GM18858 (cell line): ENCODE data around the gene USP17L18.
"Not testable (repeated sequence)": the region's sequence is repeated elsewhere in the genome, so short reads cannot be mapped to it uniquely, and the experiment has no call there.

Experiments used
- ATAC-seq: cut with Tn5 transposase; IDR thresholded peaks from one replicate; pipeline ENCODE4 v1.9.1; 2021; ENCODE audit not compliant: unreplicated experiment

USP17L18 gene

GRCh38 chr4:9247953-9248680 lies at the start of gene USP17L18:
TSS of gene USP17L18 (plus strand) at chr4:9248630. CDS start at chr4:9248630, 0 bp downstream.
- ATAC-seq = not testable (repeated sequence)

- not testable (repeated sequence) for ATAC-seq
Measured at GRCh38 chr4:9210357-9210756, 38.1 kb upstream of the USP17L18 start, which contains the start of gene USP17L10. TSS of gene USP17L10 (plus strand) at chr4:9210657. CDS start at chr4:9210657, 0 bp downstream.

GRCh38 chr4:9214701-9215100 lies 33.7 kb upstream of the USP17L18 start:
- ATAC-seq = not testable (repeated sequence)

GRCh38 chr4:9215105-9215504 lies 33.3 kb upstream of the USP17L18 start, which contains the start of gene USP17L11:
TSS of gene USP17L11 (plus strand) at chr4:9215405. CDS start at chr4:9215405, 0 bp downstream.
- not testable (repeated sequence) for ATAC-seq

GRCh38 chr4:9219852-9220251 lies 28.6 kb upstream of the USP17L18 start, which contains the start of gene USP17L12:
TSS of gene USP17L12 (plus strand) at chr4:9220152. CDS start at chr4:9220152, 0 bp downstream.
- ATAC-seq = not testable (repeated sequence)

- ATAC-seq = not testable (repeated sequence)
Measured at GRCh38 chr4:9224596-9224995, 23.8 kb upstream of the USP17L18 start, which contains the start of gene USP17L13. TSS of gene USP17L13 (plus strand) at chr4:9224896. CDS start at chr4:9224896, 0 bp downstream.

GRCh38 chr4:9230249-9230648 lies 18.2 kb upstream of the USP17L18 start:
- not testable (repeated sequence) for ATAC-seq

- not testable (repeated sequence) for ATAC-seq
Measured at GRCh38 chr4:9234085-9234484, 14.3 kb upstream of the USP17L18 start, which contains the start of gene USP17L15. TSS of gene USP17L15 (plus strand) at chr4:9234385. CDS start at chr4:9234385, 0 bp downstream.

GRCh38 chr4:9238461-9238860 lies 10.0 kb upstream of the USP17L18 start:
- not testable (repeated sequence) for ATAC-seq

GRCh38 chr4:9243579-9243978 lies 4.9 kb upstream of the USP17L18 start, which contains the start of gene USP17L17:
TSS of gene USP17L17 (plus strand) at chr4:9243879. CDS start at chr4:9243879, 0 bp downstream.
- not testable (repeated sequence) for ATAC-seq

- ATAC-seq = not testable (repeated sequence)
Measured at GRCh38 chr4:9253078-9253477, 4.6 kb downstream of the USP17L18 start, which contains the start of gene USP17L19. TSS of gene USP17L19 (plus strand) at chr4:9253378. CDS start at chr4:9253378, 0 bp downstream.

GRCh38 chr4:9257824-9258223 lies 9.4 kb downstream of the USP17L18 start, which contains the start of gene USP17L20:
TSS of gene USP17L20 (plus strand) at chr4:9258124. CDS start at chr4:9258124, 0 bp downstream.
- ATAC-seq = not testable (repeated sequence)

GRCh38 chr4:9262572-9262971 lies 14.1 kb downstream of the USP17L18 start, which contains the start of gene USP17L21:
TSS of gene USP17L21 (plus strand) at chr4:9262872. CDS start at chr4:9262872, 0 bp downstream.
- ATAC-seq = not testable (repeated sequence)

- not testable (repeated sequence) for ATAC-seq
Measured at GRCh38 chr4:9267319-9267718, 18.9 kb downstream of the USP17L18 start, which contains the start of gene USP17L22. TSS of gene USP17L22 (plus strand) at chr4:9267619. CDS start at chr4:9267619, 0 bp downstream.

GRCh38 chr4:9271719-9272118 lies 23.3 kb downstream of the USP17L18 start:
- ATAC-seq = not testable (repeated sequence)
